K562 (cell line): ENCODE measurements around the gene PPP1R10. TPM values are rescaled to one million over a fixed set of nuclear protein-coding genes. Genes with fewer than 3 reads are reported as not detected.

ENCODE experiments used
- ATF4 ChIP-seq: fragments of 450-650 bp; formaldehyde crosslinking; IDR thresholded peaks from 2 replicates; pipeline ENCODE4 v1.4.0; 2022; ENCODE audit warnings: mild to moderate bottlenecking, moderate library complexity
- CBFB ChIP-seq: sonication (generic); formaldehyde crosslinking; IDR thresholded peaks from 2 replicates; pipeline ENCODE4 v1.4.0; 2020; ENCODE audit warnings: mild to moderate bottlenecking, missing genetic modification reagents
- CREB1 ChIP-seq, 2 experiments: sonication (generic) in 1 of 2; formaldehyde crosslinking in 1 of 2; IDR thresholded peaks; 2 replicates each; pipeline versions ENCODE4 v1.6.1 to v1.8.0; 2012 to 2022; ENCODE audit warnings: inconsistent platforms in 1 of 2, mild to moderate bottlenecking in 1 of 2, missing genetic modification reagents in 1 of 2, moderate library complexity in 1 of 2
- ELK3 ChIP-seq: fragments of 450-650 bp; formaldehyde crosslinking; IDR thresholded peaks from 2 replicates; pipeline ENCODE4 v1.4.0; 2020; ENCODE audit warnings: mild to moderate bottlenecking
- MIER1 ChIP-seq: fragments of 450-650 bp; IDR thresholded peaks from 2 replicates; pipeline ENCODE4 v1.6.1; 2016; ENCODE audit warnings: antibody characterized with exemption, mild to moderate bottlenecking, low read depth
- MXI1 ChIP-seq: IDR thresholded peaks from 2 replicates; pipeline ENCODE4 v1.6.1; 2011; ENCODE audit warnings: low read depth, mild to moderate bottlenecking, improper control_type of control experiment, low read length
- RBM22 ChIP-seq: fragments of 200-400 bp; formaldehyde crosslinking; IDR thresholded peaks from 2 replicates; pipeline ENCODE4 v1.6.1; 2018; ENCODE audit warnings: low read length, low read depth; ENCODE audit not compliant: poor library complexity, severe bottlenecking
- RBM39 ChIP-seq: fragments of 200-400 bp; formaldehyde crosslinking; optimal IDR thresholded peaks from 2 replicates; pipeline ENCODE3; 2018; ENCODE audit warnings: low read depth, low read length
- SAFB ChIP-seq: fragments of 200-400 bp; formaldehyde crosslinking; IDR thresholded peaks from 2 replicates; pipeline ENCODE4 v1.6.1; 2017; ENCODE audit warnings: low read depth, low read length, borderline replicate concordance
- SIN3A ChIP-seq, 2 experiments: fragments of 150-350 bp in 1 of 2; IDR thresholded peaks; 2 replicates each; pipeline ENCODE4 v1.6.1; 2011 to 2016; ENCODE audit warnings: borderline replicate concordance in 2 of 2, low read depth in 2 of 2, low read length in 2 of 2, mild to moderate bottlenecking in 2 of 2, moderate library complexity in 2 of 2; ENCODE audit not compliant: control insufficient read depth in 1 of 2
- SMARCA4 ChIP-seq: fragments of 450-650 bp; IDR thresholded peaks from 2 replicates; pipeline ENCODE4 v1.6.1; 2016
- SRSF9 ChIP-seq: fragments of 200-400 bp; formaldehyde crosslinking; IDR thresholded peaks from 2 replicates; pipeline ENCODE4 v1.6.1; 2017; ENCODE audit warnings: low read depth, low read length, borderline replicate concordance
- UBTF ChIP-seq, 2 experiments: IDR thresholded peaks; 2 replicates each; pipeline ENCODE4 v1.6.1; 2012; ENCODE audit warnings: improper control_type of control experiment in 2 of 2, low read depth in 2 of 2, low read length in 2 of 2, borderline replicate concordance in 1 of 2
- USF1 ChIP-seq: sonication (generic); formaldehyde crosslinking; IDR thresholded peaks from 2 replicates; pipeline ENCODE4 v1.9.0; 2022; ENCODE audit warnings: mild to moderate bottlenecking, missing genetic modification reagents
- ZBTB5 ChIP-seq: fragments of 450-650 bp; IDR thresholded peaks from 2 replicates; pipeline ENCODE4 v1.6.1; 2017; ENCODE audit warnings: antibody characterized with exemption
- ZKSCAN3 ChIP-seq: fragments of 250-450 bp; sonication (Bioruptor Pico); IDR thresholded peaks from 2 replicates; pipeline ENCODE4 v1.4.0; 2020
- ZNF197 ChIP-seq: fragments of 200-800 bp; sonication (Bioruptor generic); IDR thresholded peaks from 2 replicates; pipeline ENCODE4 v1.6.1; 2016; ENCODE audit warnings: low read depth, missing genetic modification characterization, missing compliant biosample characterization
- ZNF263 ChIP-seq: sonication (generic); formaldehyde crosslinking; IDR thresholded peaks from 2 replicates; pipeline ENCODE4 v1.8.0; 2022; ENCODE audit warnings: mild to moderate bottlenecking, missing genetic modification reagents, borderline replicate concordance
- ZNF707 ChIP-seq: fragments of 250-450 bp; sonication (Bioruptor Pico); conservative IDR thresholded peaks from 2 replicates; pipeline ENCODE4 v1.8.0; 2022; ENCODE audit warnings: inconsistent platforms, mild to moderate bottlenecking, moderate library complexity
- polyA plus RNA-seq, 8 experiments: library from polyadenylated mRNA; depleted of rRNA in 4 of 8; stranded (reverse) in 5 of 8; unstranded in 3 of 8; fragments of >200 nt; fragmentation: Nextera tagmentation in 2 of 8; fragmentation: Illumina TruSeq in 1 of 8; extraction: Ambion mirVana in 2 of 8; extraction: Trizol in 1 of 8; gene quantifications; 2 replicates each; pipeline versions ENCODE4 v1.2.1 to v1.2.3, GENCODE V29; 2011 to 2014; ENCODE audit warnings: inconsistent platforms in 1 of 8, missing spikeins in 1 of 8
- total RNA-seq, 7 experiments: library from RNA; depleted of rRNA in 6 of 7; stranded (reverse); fragments of >200 nt in 6 of 7; fragmentation: Illumina TruSeq in 2 of 7; extraction: Trizol in 2 of 7; gene quantifications; 2 replicates each; pipeline versions ENCODE4 v1.2.1 to v1.2.3, GENCODE V29; 2011 to 2021; ENCODE audit warnings: low replicate concordance in 1 of 7

The PPP1R10 gene
- total and polyA plus RNA-seq, 9 of the 15 experiments (the other 6 are each of a cell fraction or from before 2014, with no cell fraction given): 14.1 to 65.5 (median 32.6) TPM

- TF ChIP-seq MIER1: no peak
- TF ChIP-seq USF1 (CRISPR knock-in tag): peak; percentile 91
- peak; percentile 87 for TF ChIP-seq ATF4 (CRISPR knock-in tag)
- TF ChIP-seq UBTF (IDR thresholded peaks at IDR 0.05; ENCODE audit: borderline replicate concordance in 1 of 2, low read depth in 2 of 2, low read length in 2 of 2): no peak
- no peak; the same call in 1 of the 2 replicates for TF ChIP-seq ZNF263
- peak; percentile 93 for TF ChIP-seq ELK3 (CRISPR knock-in tag)
- no peak; the same call in 1 of the 2 replicates for TF ChIP-seq MXI1
- TF ChIP-seq RBM39: peak; percentile 90
- TF ChIP-seq SRSF9: no peak
- peak; percentile 97 for TF ChIP-seq CREB1 (IDR thresholded peaks at IDR 0.05)
- peak; percentile 97 for TF ChIP-seq CREB1 (CRISPR knock-in tag; IDR thresholded peaks at IDR 0.05)
- peak; percentile 42 for TF ChIP-seq SMARCA4
- no peak; the same call in 1 of the 2 replicates for TF ChIP-seq ZNF197 (CRISPR knock-in tag)
- no peak for TF ChIP-seq CBFB
- no peak for TF ChIP-seq SAFB
- TF ChIP-seq SIN3A (IDR thresholded peaks at IDR 0.05; ENCODE audit: borderline replicate concordance in 2 of 2, control insufficient read depth in 1 of 2, low read depth in 2 of 2, low read length in 2 of 2): peak; percentile 92 to 93; a peak in 3 of 4 replicates
- TF ChIP-seq RBM22: peak; percentile 92
- TF ChIP-seq ZKSCAN3 (CRISPR knock-in tag): no peak
- TF ChIP-seq ZNF707 (CRISPR knock-in tag): peak; percentile 64; the same call in 1 of the 2 replicates
- no peak for TF ChIP-seq ZBTB5
Observed at GRCh38 chr6:30616811-30617564, at the start of gene PPP1R10 (continued).
